ENCODE data around the gene IL24.
"Not testable (repeated sequence)": the region's sequence is repeated elsewhere in the genome, so short reads cannot be mapped to it uniquely, and the experiment has no call there.

The IL24 gene

GRCh38 chr1:206918076-206918475 lies 20.8 kb downstream of the IL24 start:
- Histone ChIP-seq H3K4me3 (ENCODE audit: low read depth, low read length) (no peak overlapping the region), H3K36me3 (no peaks in the 10 kb centered on the region), H3K9me3 (ENCODE audit: severe bottlenecking) (peaks cover 9% of the 10 kb centered on the region), H3K27ac (no peak overlapping the region), H3K27me3 (ENCODE audit: insufficient read depth, low read depth, severe bottlenecking) (peaks cover 100% of the 10 kb centered on the region)
- no peak for TF ChIP-seq CTCF (IDR thresholded peaks at IDR 0.05; ENCODE audit: low read depth, low read length)
- no peak for DNase-seq

GRCh38 chr1:206921772-206922265 lies 24.6 kb downstream of the IL24 start, which contains the start of gene FCMR:
FCMR (minus strand) TSS chr1:206921941; CDS start chr1:206921854, 87 bp downstream.
- H3K27ac ChIP-seq = no peak within 1 kb of the TSS
- no peak for TF ChIP-seq CTCF (IDR thresholded peaks at IDR 0.05; ENCODE audit: low read depth, low read length)
- peaks cover 86% of the 10 kb centered on the region for H3K27me3 ChIP-seq (ENCODE audit: insufficient read depth, low read depth, severe bottlenecking)
- H3K36me3 ChIP-seq = no peaks in the 10 kb centered on the region
- DNase-seq = no peak
- H3K4me3 ChIP-seq (ENCODE audit: low read depth, low read length) = no peak within 1 kb of the TSS
- H3K9me3 ChIP-seq (ENCODE audit: severe bottlenecking) = peaks cover 9% of the 10 kb centered on the region

GRCh38 chr1:206922524-206922923 lies 25.3 kb downstream of the IL24 start:
- H3K27ac ChIP-seq = no peak overlapping the region
- H3K27me3 ChIP-seq (ENCODE audit: insufficient read depth, low read depth, severe bottlenecking) = peaks cover 85% of the 10 kb centered on the region
- no peak overlapping the region for H3K4me3 ChIP-seq (ENCODE audit: low read depth, low read length)
- no peak for DNase-seq
- TF ChIP-seq CTCF (IDR thresholded peaks at IDR 0.05; ENCODE audit: low read depth, low read length) = no peak
- peaks cover 9% of the 10 kb centered on the region for H3K9me3 ChIP-seq (ENCODE audit: severe bottlenecking)
- H3K36me3 ChIP-seq = no peaks in the 10 kb centered on the region

GRCh38 chr1:206923009-206923960 lies 26.0 kb downstream of the IL24 start:
- no peak for TF ChIP-seq CTCF (IDR thresholded peaks at IDR 0.05; ENCODE audit: low read depth, low read length)
- Histone ChIP-seq H3K27me3 (ENCODE audit: insufficient read depth, low read depth, severe bottlenecking) (peaks cover 85% of the 10 kb centered on the region), H3K36me3 (no peaks in the 10 kb centered on the region), H3K9me3 (ENCODE audit: severe bottlenecking) (peaks cover 9% of the 10 kb centered on the region), H3K4me3 (ENCODE audit: low read depth, low read length) (no peak overlapping the region), H3K27ac (no peak overlapping the region)
- no peak for DNase-seq

- H3K9me3 ChIP-seq (ENCODE audit: severe bottlenecking); H3K4me3 ChIP-seq (ENCODE audit: low read depth, low read length); H3K36me3 ChIP-seq; DNase-seq; H3K27ac ChIP-seq: not testable (repeated sequence)
- peaks cover 85% of the 10 kb centered on the region for H3K27me3 ChIP-seq (ENCODE audit: insufficient read depth, low read depth, severe bottlenecking)
These were observed 26.8 kb downstream of the IL24 start for GRCh38 chr1:206923961-206924557.

- Histone ChIP-seq H3K9me3 (ENCODE audit: severe bottlenecking) (peaks cover 9% of the 10 kb centered on the region), H3K4me3 (ENCODE audit: low read depth, low read length) (no peak overlapping the region), H3K36me3 (no peaks in the 10 kb centered on the region), H3K27ac (no peak overlapping the region), H3K27me3 (ENCODE audit: insufficient read depth, low read depth, severe bottlenecking) (peaks cover 85% of the 10 kb centered on the region)
- DNase-seq = no peak
- TF ChIP-seq CTCF (IDR thresholded peaks at IDR 0.05; ENCODE audit: low read depth, low read length) = no peak
These were observed 27.4 kb downstream of the IL24 start for GRCh38 chr1:206924592-206925105.
